ENCODE results near the gene PNPLA2. TPM values are rescaled to one million over a fixed set of nuclear protein-coding genes. Genes with fewer than 3 reads are reported as not detected.

The PNPLA2 gene
- total RNA-seq, 1 donor from 2014 or later: 9.0 TPM

- no peak for TF ChIP-seq CTCF (IDR thresholded peaks at IDR 0.05; ENCODE audit: insufficient read depth, low read length, severe bottlenecking)
Measured at GRCh38 chr11:826836-827145, 8.1 kb downstream of the PNPLA2 start.

GRCh38 chr11:827146-827896 is 8.6 kb downstream of the PNPLA2 start:
- H3K27me3 ChIP-seq (ENCODE audit: control insufficient read depth, insufficient read depth, low read length): peaks cover 2% of the 10 kb centered on the region
- DNase-seq (ENCODE audit: low read depth): no peak
- peaks cover 12% of the 10 kb centered on the region for H3K36me3 ChIP-seq (ENCODE audit: control insufficient read depth, insufficient read depth, low read length)
- no peak for FAIRE-seq
- peak overlapping the region; percentile 29 for H3K4me3 ChIP-seq (ENCODE audit: low read depth, low read length)
- TF ChIP-seq CTCF (IDR thresholded peaks at IDR 0.05; ENCODE audit: insufficient read depth, low read length, severe bottlenecking): no peak

More at GRCh38 chr11:826836-827145, 8.1 kb downstream of the PNPLA2 start:
- Histone ChIP-seq H3K4me3 (ENCODE audit: low read depth, low read length) (peak overlapping the region; percentile 29), H3K36me3 (ENCODE audit: control insufficient read depth, insufficient read depth, low read length) (peaks cover 16% of the 10 kb centered on the region), H3K27me3 (ENCODE audit: control insufficient read depth, insufficient read depth, low read length) (peaks cover 2% of the 10 kb centered on the region)
- FAIRE-seq (no peak), DNase-seq (ENCODE audit: low read depth) (no peak)

- Histone ChIP-seq H3K4me3 (ENCODE audit: low read depth, low read length) (peak within 1 kb of the TSS; percentile 29), H3K27me3 (ENCODE audit: control insufficient read depth, insufficient read depth, low read length) (peaks cover 2% of the 10 kb centered on the region), H3K36me3 (ENCODE audit: control insufficient read depth, insufficient read depth, low read length) (peaks cover 9% of the 10 kb centered on the region)
- FAIRE-seq: no peak
- DNase-seq (ENCODE audit: low read depth): no peak
- no peak for TF ChIP-seq CTCF (IDR thresholded peaks at IDR 0.05; ENCODE audit: insufficient read depth, low read length, severe bottlenecking)
Measured at GRCh38 chr11:827897-828192, 9.1 kb downstream of the PNPLA2 start, which contains the start of gene CRACR2B. TSS of gene CRACR2B (plus strand) at chr11:827919. CDS start at chr11:828608, 689 bp downstream.

- Histone ChIP-seq H3K4me3 (ENCODE audit: low read depth, low read length) (no peak overlapping the region), H3K36me3 (ENCODE audit: control insufficient read depth, insufficient read depth, low read length) (peaks cover 7% of the 10 kb centered on the region), H3K27me3 (ENCODE audit: control insufficient read depth, insufficient read depth, low read length) (peaks cover 2% of the 10 kb centered on the region)
- no peak for FAIRE-seq
- DNase-seq (ENCODE audit: low read depth): no peak
- no peak for TF ChIP-seq CTCF (IDR thresholded peaks at IDR 0.05; ENCODE audit: insufficient read depth, low read length, severe bottlenecking)
Measured at GRCh38 chr11:828506-829175, 9.9 kb downstream of the PNPLA2 start.

GRCh38 chr11:829176-829846 is 10.6 kb downstream of the PNPLA2 start:
- H3K36me3 ChIP-seq (ENCODE audit: control insufficient read depth, insufficient read depth, low read length): peaks cover 3% of the 10 kb centered on the region
- FAIRE-seq (no peak), DNase-seq (ENCODE audit: low read depth) (no peak)
- H3K4me3 ChIP-seq (ENCODE audit: low read depth, low read length): no peak overlapping the region
- no peak for TF ChIP-seq CTCF (IDR thresholded peaks at IDR 0.05; ENCODE audit: insufficient read depth, low read length, severe bottlenecking)
- H3K27me3 ChIP-seq (ENCODE audit: control insufficient read depth, insufficient read depth, low read length): peaks cover 2% of the 10 kb centered on the region
